RWPE2 (cell line): Measurements from ENCODE around the gene GRB10.

ENCODE experiments used
- ATAC-seq: fragments of 200-7000 bp; cut with Tn5 transposase; 3 replicates; pipeline ENCODE4 v1.9.1; 2021; ENCODE audit warnings: low read depth
- DNase-seq: peaks from one replicate; pipeline ENCODE4 v3.0.0-alpha.2; 2020; ENCODE audit warnings: low spot score
- H3K27ac ChIP-seq: fragments of 450-650 bp; 2 replicates; pipeline ENCODE4 v1.5.1; 2017; ENCODE audit warnings: mild to moderate bottlenecking; ENCODE audit not compliant: poor library complexity, severe bottlenecking
- H3K27me3 ChIP-seq: fragments of 250-450 bp; sonication (Bioruptor Pico); 2 replicates; pipeline ENCODE4 v1.5.1; 2021; ENCODE audit warnings: mild to moderate bottlenecking, moderate library complexity; ENCODE audit not compliant: insufficient read depth, poor library complexity, severe bottlenecking
- H3K36me3 ChIP-seq: fragments of 250-450 bp; sonication (Bioruptor Pico); 2 replicates; pipeline ENCODE4 v1.5.1; 2020; ENCODE audit warnings: low read depth, mild to moderate bottlenecking, moderate library complexity
- H3K4me1 ChIP-seq: fragments of 250-450 bp; sonication (Bioruptor Pico); 2 replicates; pipeline ENCODE4 v1.5.1; 2021; ENCODE audit warnings: mild to moderate bottlenecking, moderate library complexity; ENCODE audit not compliant: insufficient read depth, poor library complexity, severe bottlenecking
- H3K4me3 ChIP-seq: fragments of 250-450 bp; sonication (Bioruptor Pico); 2 replicates; pipeline ENCODE4 v1.5.1; 2021; ENCODE audit warnings: mild to moderate bottlenecking, moderate library complexity; ENCODE audit not compliant: severe bottlenecking
- H3K9me3 ChIP-seq: fragments of 250-450 bp; sonication (Bioruptor Pico); 2 replicates; pipeline ENCODE4 v1.5.1; 2021; ENCODE audit warnings: mild to moderate bottlenecking, moderate library complexity; ENCODE audit not compliant: severe bottlenecking
- CTCF ChIP-seq: fragments of 450-650 bp; IDR thresholded peaks from one replicate; pipeline ENCODE4 v1.5.1; 2017; ENCODE audit warnings: mild to moderate bottlenecking, moderate library complexity; ENCODE audit not compliant: poor library complexity, severe bottlenecking

The GRB10 gene

GRCh38 chr7:50745336-50745735 lies 37.4 kb downstream of the GRB10 start:
- Histone ChIP-seq H3K4me1 (no peaks in the 10 kb centered on the region), H3K27ac (no peak overlapping the region), H3K9me3 (no peaks in the 10 kb centered on the region), H3K27me3 (no peaks in the 10 kb centered on the region), H3K36me3 (no peaks in the 10 kb centered on the region), H3K4me3 (no peak overlapping the region)
- ATAC-seq (no peak), DNase-seq (no peak)
- TF ChIP-seq CTCF = no peak

GRCh38 chr7:50743893-50744292 lies 38.8 kb downstream of the GRB10 start:
- Histone ChIP-seq H3K4me3 (no peak overlapping the region), H3K9me3 (no peaks in the 10 kb centered on the region), H3K27ac (no peak overlapping the region), H3K36me3 (no peaks in the 10 kb centered on the region), H3K4me1 (no peaks in the 10 kb centered on the region), H3K27me3 (no peaks in the 10 kb centered on the region)
- ATAC-seq (no peak), DNase-seq (no peak)
- no peak for TF ChIP-seq CTCF

GRCh38 chr7:50743016-50743415 lies 39.7 kb downstream of the GRB10 start:
- no peaks in the 10 kb centered on the region for H3K27me3 ChIP-seq
- ATAC-seq = no peak

GRCh38 chr7:50742401-50742800 lies 40.3 kb downstream of the GRB10 start:
- Histone ChIP-seq H3K9me3 (no peaks in the 10 kb centered on the region), H3K4me1 (no peaks in the 10 kb centered on the region), H3K27ac (no peak overlapping the region), H3K36me3 (no peaks in the 10 kb centered on the region), H3K27me3 (no peaks in the 10 kb centered on the region), H3K4me3 (no peak overlapping the region)
- TF ChIP-seq CTCF = no peak
- ATAC-seq = peak; percentile 38; the same call in 1 of the 3 replicates
- no peak for DNase-seq

More at GRCh38 chr7:50743016-50743415, 39.7 kb downstream of the GRB10 start:
- Histone ChIP-seq H3K4me1 (no peaks in the 10 kb centered on the region), H3K36me3 (no peaks in the 10 kb centered on the region), H3K4me3 (no peak overlapping the region), H3K9me3 (no peaks in the 10 kb centered on the region), H3K27ac (no peak overlapping the region)
- no peak for DNase-seq
- TF ChIP-seq CTCF = no peak

- Histone ChIP-seq H3K27ac (no peak overlapping the region), H3K36me3 (no peaks in the 10 kb centered on the region), H3K9me3 (no peaks in the 10 kb centered on the region), H3K4me3 (no peak overlapping the region), H3K27me3 (no peaks in the 10 kb centered on the region), H3K4me1 (no peaks in the 10 kb centered on the region)
- TF ChIP-seq CTCF = no peak
- no peak for ATAC-seq
- DNase-seq = no peak
These were observed 42.8 kb downstream of the GRB10 start for GRCh38 chr7:50739744-50740435.
